Stimulated activated naive CD4-positive, alpha-beta T cell (primary cell): Measurements from ENCODE around the gene MTF1.
"Not testable (repeated sequence)": the region's sequence is repeated elsewhere in the genome, so short reads cannot be mapped to it uniquely, and the experiment has no call there.

Experiments
- DNase-seq, 6 experiments: peaks; one replicate each; lab custom pipeline; 2025; lab: John Stamatoyannopoulos, UW

Gene MTF1

DNA sequence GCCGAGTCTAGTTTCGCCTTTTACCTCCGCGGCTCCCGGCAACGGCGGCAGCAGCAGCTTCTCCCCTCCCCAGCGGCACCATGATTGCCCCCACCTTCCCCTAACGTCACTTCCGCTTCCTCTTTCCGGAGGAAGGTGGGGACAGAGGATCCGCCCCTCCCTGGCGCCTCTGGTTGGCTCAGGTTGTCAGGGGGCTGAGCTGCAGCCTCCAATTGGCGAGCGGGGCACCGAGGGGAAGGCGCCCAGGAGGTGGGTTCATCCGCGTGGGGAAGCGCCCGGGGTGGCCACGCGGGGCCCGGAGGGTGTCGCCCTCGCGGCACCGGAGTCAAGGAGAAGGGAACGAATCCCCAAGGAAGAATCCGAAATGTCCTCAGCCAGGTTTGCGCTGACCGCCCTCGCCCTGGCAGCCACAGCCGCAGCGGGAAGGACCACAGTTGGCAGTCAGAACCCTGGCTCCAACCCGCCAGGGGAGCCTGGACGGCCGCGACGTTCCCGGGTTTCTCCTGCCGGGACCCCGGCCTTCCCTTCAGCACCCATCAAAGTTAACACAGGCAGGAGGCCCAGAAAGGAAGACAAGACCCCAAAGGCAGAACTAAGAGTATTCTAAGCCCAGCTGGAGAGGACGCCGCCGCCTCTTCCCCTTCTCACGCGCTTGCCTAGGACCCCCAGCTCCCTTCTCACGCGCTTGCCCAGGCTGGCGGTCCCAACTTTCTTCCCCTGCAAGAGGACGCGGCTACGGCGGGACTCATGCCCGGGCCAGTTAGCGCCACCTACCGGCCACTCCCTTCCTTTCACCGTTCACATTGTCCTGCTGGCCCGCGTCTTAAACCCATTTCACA lies at the start of gene MTF1:
Gene MTF1 (minus strand): TSS at position 86 of the 839 bp plus-strand sequence. CDS start 1,934 bp downstream, outside the sequence.
- DNase-seq: peak; percentile 89 to 97 (median 95)

DNA sequence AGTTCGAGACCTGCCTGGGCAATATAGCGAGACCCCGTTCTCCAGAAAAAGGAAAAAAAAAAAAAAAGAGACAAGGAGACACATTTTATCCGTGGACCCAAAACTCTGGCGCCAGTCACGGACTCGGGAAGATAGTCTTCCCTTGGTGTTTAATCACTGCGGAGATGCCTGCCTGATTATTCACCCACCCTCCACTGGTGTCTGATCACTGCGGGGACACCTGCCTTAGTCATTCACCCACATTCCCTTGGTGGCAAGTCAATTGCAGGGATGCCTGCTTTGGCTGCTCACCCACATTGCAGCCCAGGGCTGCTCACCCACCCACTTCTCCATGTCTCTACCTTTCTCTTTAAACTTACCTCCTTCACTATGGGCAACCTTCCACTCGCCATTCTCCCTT lies 49.1 kb upstream of the MTF1 start:
- not testable (repeated sequence) for DNase-seq

DNA sequence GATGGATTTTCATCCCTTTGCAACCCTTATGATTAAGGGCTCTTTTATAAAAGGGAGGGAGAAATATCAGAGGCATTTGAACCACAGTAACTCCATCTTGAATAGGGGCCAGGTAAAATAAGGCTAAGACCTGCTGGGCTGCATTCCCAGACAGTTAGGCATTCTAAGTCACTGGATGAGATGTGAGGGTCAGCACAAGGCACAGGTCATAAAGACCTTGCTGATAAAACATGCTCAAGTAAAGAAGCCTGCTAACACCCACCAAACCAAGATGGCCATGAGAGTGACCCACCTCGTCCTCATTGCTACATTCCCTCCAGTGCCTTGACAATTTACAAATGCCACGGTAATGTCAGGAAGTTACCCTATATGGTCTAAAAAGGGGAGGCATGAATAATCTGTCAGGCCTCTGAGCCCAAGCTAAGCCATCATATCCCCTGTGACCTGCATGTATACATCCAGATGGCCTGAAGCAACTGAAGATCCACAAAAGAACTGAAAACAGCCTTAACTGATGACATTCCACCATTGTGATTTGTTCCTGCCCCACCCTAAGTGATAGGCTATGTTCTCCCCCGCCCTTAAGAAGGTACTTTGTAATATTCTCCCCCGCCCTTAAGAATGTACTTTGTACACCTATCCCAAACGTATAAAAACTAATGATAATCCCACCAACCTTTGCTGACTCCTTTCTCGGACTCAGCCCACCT lies 48.2 kb upstream of the MTF1 start:
- not testable (repeated sequence) for DNase-seq

DNA sequence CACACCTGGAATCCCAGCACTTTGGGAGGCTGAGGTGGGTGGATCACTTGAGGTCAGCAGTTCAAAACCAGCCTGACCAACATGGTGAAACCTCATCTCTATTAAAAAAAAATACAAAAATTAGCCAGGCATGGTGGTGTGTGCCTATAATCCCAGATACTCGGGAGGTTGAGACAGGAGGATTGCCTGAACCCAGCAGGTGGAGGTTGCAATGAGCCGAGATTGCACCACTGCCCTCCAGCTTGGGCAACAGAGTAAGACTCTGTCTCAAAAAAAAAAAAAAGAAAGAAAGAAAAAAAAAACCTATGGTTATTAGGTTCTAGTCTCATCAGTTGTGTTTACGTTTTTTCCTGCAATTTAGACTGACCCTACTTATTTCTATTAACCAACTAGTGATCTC lies 47.2 kb upstream of the MTF1 start:
- not testable (repeated sequence) for DNase-seq

DNA sequence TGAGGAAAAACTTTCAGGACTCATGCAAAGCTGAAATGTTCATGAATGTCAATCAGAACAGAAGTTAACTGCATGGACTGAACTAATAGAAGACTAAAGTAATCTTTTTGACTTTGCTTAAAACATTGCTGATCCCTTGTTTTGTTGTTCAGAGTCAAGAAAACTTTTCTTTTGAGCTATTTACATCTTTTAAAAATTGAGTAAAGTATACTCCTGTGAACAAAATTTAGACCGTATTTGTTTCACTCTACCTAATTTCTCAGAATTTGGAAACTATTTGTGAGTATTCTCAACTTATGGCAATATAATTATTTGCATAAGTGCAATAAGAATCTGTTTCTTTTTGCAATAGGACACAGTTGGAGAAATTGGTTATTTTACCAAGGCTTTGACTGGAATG lies 46.3 kb upstream of the MTF1 start:
- DNase-seq: no peak

DNA sequence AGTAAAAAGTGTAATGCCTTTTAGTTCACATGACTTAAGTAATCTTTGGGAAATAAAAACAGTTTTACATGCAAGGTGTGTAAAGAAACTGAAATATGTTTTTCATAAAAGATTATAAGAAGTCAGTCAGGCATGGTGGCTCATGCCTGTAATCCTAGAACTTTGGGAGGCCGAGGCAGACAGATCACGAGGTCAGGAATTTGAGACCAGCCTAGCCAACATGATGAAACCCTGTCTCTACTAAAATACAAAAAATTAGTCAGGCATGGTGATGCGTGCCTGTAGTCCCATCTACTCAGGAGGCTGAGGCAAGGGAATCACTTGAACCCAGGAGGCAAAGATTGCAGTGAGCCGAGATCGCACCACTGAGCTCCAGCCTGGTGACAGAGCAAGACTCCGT lies 44.5 kb upstream of the MTF1 start:
- DNase-seq: not testable (repeated sequence)

DNA sequence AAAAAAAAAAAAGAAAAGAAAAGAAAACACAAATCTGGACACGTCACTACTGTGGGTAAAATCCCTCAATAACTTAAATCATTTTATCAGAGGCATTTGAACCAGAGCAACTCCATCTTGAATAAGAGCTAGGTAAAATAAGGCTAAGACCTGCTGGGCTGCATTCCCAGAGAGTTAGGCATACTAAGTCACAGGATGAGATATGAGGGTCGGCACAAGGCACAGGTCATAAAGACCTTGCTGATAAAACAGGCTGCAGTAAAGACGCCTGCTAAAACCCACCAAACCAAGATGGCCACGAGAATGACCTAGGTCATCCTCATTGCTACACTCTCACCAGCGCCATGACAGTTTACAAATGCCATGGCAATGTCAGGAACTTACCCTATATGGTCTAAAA lies 43.6 kb upstream of the MTF1 start:
- no peak for DNase-seq

DNA sequence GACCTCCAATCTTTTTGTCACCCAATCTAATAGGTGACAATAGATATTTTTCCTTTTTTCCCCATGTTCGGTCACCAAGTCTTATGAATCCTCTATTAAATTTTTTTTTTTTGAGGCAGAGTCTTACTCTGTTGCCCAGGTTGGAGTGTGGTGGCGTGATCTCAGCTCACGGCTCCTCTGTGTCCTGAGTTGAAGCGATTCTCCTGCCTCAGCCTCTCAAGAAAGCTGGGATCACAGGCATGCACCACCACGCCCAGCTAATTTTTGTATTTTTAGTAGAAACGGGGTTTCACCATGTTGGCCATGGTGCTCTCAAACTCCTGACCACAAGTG lies 42.5 kb upstream of the MTF1 start:
- no peak for DNase-seq

DNA sequence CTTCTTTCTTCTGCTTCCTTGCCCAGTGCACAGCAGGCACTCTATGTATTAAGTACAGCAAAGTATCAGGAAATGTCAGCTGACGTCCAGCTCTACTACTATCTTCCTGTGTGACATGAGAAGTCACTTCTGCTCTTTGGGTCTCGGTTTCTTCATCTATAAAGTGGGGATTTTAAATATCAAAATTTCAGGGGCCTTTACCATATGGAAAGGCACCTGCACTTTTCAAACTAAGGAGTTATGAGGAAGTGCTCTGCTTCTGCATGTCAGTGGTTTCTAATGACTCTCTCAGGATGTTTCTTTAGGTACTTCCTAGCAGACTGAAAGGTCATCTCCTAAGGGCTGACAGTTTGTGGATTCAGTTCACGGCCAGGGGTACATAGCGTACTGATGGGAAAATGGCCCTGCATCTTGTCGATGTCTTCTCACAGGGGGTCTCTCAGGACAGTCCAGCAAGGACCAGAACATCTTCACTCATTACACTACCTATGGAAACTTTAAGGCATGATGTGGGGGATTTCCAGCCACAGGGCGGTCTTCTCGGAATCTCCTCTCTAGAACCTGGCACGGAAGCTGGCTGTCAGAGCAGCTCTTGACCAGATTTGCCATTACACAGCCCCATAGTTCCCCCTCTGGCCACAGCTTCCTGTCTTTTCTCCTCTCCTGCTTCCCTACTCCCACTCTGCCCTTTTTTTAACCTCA lies 42.0 kb upstream of the MTF1 start:
- no peak for DNase-seq

DNA sequence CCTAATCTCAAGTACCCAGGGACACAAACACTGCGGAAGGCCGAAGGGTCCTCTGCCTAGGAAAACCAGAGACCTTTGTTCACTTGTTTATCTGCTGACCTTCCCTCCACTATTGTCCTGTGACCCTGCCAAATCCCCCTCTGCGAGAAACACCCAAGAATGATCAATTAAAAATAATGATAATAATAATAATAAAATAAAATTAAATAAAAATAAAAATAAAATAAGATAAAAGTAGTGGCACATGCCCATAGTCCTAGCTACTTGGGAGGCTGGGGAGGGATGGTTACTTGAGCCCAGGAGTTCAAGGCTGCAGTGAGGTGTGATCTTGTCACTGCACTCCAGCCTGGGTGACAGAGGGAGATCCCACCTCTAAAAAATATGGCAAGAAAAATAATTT lies 38.2 kb upstream of the MTF1 start:
- DNase-seq: not testable (repeated sequence)

DNA sequence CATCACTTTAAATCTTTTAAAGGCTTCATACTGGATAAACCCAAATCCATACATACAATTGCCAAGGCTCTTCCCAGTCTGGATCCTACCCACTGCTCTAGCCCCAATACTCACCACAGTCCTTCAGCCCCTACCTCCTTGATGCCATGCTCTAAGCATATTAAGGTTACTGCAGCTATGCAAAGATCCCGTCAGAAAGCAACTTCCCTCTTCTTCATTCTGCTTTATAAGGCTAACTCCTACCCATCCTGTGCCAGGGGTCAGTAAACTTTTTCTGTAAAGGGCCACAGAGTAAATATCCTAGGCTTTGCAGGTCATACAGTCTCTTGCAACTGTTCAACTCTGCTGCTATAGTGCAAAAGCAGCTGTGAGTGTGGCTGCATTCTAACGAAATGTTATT lies 34.3 kb upstream of the MTF1 start:
- no peak for DNase-seq

DNA sequence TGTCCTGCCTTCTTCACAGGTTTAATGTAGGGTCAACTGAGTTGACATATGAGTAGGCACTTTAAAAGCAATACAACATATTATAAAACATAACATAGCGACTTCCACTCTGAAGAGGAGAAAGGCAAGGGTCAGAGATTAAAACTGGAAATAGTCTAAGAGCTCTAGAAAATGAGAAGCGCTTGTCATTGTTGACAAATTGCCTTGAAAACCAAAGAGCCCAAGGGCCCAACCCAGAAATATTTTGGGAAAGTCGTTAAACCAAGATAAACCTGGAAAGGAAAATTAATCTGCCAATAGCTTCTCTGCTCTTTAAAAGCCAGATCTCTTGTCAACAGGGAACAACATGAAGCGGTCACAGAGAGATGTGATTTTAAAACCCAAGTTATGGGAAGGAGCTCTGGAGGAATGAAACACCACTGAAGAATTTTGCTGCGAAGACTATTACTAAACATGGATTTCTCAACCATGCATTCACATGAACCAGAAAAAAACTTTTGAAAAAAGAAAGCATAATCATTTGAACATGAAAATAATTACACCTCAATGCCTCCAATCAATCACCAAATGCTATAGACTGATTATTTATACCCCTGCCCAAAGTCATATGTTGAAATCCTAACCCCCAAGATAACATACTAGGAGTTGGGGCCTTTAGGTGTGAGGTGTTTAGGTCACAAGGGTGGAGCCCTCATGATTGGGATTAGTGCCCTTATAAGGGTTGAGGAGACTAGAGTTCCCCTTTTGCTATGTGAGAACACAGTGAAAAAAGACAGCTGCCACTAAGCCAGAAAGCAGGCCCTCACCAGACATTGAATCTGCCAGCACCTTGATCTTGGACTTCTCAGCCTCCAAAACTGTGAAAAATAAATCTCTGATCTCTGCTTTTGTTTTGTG lies 33.0 kb upstream of the MTF1 start:
- DNase-seq: no peak

DNA sequence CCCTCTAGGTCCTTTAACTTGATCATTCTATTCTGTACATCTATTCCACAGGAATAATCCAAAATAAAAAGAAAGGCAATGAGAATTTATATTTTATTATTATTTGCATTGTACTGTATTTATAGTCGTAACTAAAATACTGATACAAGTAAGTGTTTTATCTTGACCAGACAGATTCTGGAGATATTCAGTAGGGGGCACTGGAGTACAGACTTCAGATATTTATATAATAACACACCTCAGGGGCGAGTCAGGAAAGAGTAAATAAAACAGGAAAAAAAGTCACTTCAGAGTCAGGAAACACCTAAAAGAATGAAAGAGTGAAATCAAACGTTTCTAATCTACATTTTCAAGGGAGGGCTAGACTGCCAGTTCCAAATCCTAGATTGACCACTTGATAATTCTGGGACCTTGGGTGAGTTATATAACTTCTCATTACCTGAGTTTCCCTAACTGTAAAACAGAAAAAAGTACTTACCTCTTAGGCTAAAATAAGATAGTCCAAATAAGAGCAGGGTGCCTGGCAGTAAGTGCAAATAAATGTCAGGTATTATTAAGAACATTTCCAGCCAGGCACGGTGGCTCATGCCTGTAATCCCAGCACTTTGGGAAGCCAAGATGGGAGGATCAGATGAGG lies 31.1 kb upstream of the MTF1 start:
- peak in 3 of 6 experiments; percentile 14 to 40 (median 40) for DNase-seq

DNA sequence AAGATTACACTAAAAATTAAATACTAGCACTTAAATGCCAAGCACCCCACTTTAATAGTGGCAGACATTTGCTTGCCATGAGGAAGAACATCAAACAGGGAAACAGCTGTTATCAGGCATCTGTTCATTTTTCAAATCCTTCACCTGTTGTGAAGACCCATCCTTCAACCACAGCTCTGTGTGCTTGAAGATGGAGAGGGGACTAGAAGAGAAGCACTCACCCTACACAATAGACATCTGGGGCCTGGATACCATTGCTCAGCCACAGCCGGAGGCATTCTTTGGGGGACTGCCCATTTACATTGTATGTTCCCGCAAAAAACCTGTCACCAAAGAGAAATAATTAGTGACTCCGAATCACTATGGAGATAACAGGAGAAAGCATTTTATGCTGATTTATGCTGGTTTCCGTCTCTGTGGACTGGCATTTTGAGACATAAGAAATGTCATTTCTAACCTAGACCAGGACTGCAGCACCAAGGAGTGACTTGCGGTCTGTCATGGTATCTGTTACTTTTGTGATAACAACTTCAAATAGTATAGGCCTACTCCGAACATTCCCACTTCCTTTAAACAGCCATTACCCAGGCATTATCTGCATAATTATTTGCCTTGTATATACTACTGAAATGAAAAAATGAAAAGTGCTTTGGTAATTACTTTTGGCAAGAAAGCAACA lies 28.8 kb upstream of the MTF1 start:
- DNase-seq: no peak

DNA sequence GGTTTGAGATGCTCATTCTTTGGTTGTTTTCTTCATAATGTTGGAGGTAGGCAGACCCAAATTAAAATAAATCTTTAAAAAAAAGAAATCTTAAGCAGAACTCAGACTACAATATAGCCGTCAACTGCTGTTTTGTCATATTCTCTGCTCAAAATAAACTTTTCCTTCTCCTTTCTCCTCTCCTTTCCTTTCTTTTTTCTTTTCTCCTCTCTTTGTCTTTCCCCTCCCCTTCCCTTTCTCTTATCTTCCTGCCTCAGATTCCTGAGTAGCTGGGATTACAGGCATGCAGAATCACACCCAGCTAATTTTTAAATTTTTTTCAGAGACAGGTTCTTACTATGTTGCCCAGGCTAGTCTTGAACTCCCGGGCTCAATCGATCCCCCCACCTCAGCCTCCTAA lies 24.8 kb upstream of the MTF1 start:
- no peak for DNase-seq

DNA sequence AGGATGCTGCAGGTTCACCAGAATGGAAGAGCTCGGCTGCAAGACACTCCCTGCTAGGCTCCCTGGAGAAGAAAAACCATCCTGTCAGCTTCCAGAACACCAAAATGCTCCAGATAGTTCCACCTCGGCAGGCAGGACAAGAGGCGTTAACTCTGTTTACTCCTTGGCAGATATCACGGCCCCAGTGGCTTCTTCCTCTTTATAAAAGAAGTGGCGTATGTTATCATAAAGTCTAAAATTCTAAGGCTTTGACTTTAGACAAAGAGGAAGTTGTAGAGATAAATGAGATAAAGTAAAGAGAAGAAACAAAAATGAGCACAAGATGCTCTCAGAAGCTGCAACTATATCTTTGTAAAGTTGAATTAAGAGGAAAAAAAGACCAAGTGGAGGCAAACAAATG lies 24.3 kb upstream of the MTF1 start:
- peak in 1 of 6 experiments; percentile 5 for DNase-seq

DNA sequence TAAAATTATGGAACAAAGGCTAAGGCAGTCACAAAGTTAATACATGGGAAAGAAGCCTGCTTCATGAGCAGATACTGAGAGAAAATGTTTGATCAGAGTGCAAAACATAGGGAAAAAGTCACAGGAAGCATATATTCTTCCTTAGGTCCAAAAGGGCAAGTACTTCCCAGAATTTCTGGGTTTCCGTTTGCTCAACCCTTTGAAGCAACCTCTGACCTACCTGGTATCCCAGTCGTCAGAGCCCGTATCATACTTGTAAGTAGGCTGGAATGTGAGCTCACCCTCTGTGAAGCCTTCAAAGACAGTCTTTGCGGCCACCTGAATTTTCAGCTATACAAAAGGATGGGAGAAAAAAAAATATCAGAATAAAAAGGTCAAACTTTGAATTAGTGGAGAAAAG lies 20.5 kb upstream of the MTF1 start:
- no peak for DNase-seq

DNA sequence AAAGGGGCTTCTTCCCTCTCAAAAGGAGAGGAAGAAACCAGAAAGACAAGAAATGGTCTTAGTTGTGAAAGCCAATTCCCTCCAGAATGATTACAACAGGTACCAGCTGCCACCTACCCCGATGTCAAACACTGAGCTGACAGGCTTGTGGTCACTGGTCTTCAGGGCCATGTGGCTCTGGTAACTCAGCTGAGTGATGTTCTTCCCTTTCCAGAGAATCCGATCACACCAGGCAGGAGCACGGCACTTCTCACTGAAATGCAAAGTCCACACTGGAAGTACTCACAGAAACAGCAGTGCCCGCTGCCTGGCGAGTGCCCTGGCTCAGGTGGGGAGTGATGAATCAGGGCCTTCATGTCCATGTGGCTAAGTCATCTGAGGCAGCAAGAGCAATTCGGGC lies 18.7 kb upstream of the MTF1 start:
- no peak for DNase-seq

DNA sequence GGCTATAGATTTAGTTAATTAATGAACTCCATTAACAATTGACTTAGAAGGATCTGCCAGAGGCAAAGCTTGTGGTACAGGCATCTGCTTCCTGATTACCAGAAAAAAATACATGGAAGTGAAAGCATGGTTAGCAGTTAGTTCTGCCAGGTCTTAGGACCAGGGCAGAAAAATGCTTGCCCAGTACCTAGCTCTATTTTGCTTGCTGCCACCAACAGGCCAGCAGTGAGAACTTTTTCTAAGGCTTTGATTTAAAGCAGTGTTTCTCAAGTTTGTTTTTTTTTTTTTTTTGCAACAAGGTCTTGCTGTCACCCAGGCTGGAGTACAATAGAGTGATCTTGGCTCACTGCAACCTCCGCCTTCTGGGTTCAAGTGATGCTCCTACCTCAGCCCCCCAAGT lies 16.4 kb upstream of the MTF1 start:
- no peak for DNase-seq

DNA sequence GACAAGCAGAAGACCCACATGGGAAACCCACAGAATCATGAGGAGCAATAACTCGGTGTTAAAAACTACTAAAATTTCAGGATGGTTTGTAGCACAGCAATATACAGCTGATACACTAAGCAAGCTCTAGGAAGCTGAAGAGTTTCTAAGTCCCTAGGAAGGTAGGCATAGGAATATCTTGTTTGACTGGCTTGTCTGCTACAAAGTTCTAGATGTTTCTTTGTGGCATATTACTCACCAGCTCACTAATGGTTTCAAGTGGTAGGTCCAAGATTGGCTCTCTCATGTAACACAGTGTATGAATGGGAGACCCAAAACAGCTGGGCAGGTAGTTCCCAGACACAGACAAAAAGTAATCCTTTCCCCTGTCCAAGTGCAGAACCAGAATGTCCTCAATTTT lies 13.3 kb upstream of the MTF1 start:
- DNase-seq: no peak

DNA sequence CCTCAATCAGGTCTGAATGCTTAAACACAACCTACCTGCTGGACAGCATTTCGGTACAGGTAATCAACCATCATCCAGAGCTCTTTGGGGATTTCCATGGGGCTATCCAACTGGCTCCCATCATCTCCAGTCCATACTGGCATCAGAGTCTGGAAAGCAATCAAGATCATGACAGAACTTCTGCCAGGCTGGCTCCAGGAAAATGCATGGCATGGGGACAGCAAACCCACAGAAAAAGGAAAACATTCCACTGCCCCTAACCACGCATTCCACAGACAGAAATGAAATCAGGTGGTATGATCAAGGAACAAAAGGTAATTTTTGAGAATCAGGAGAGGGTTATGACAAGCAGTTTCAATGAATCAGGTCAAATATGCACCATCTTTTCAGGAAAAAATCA lies 9.1 kb upstream of the MTF1 start:
- no peak for DNase-seq
